ENCODE data around the gene RAP1GAP2.

The RAP1GAP2 gene

GRCh38 chr17:3039736-3040135 lies 243.5 kb downstream of the RAP1GAP2 start:
- TF ChIP-seq TSHZ2 (CRISPR knock-in tag; IDR thresholded peaks at IDR 0.05) = no peak
- TF ChIP-seq ESRRG (CRISPR knock-in tag; IDR thresholded peaks at IDR 0.05) = no peak
- TF ChIP-seq ZNF565 (CRISPR knock-in tag; conservative IDR thresholded peaks at IDR 0.05; ENCODE audit: low read depth) = no peak
- TF ChIP-seq ZNF70 (CRISPR knock-in tag; IDR thresholded peaks at IDR 0.05) = no peak
- ATAC-seq = no peak

GRCh38 chr17:3040882-3041281 lies 244.6 kb downstream of the RAP1GAP2 start:
- no peak for ATAC-seq
- TF ChIP-seq POU6F1 (CRISPR knock-in tag; IDR thresholded peaks at IDR 0.05; ENCODE audit: borderline replicate concordance, low read depth) (no peak), PPARA (CRISPR knock-in tag; IDR thresholded peaks at IDR 0.05; ENCODE audit: borderline replicate concordance) (no peak), TOX (CRISPR knock-in tag; IDR thresholded peaks at IDR 0.05; ENCODE audit: borderline replicate concordance) (no peak), TSHZ2 (CRISPR knock-in tag; IDR thresholded peaks at IDR 0.05) (no peak), CREB5 (CRISPR knock-in tag; IDR thresholded peaks at IDR 0.05; ENCODE audit: low read depth) (no peak), RARB (CRISPR knock-in tag; IDR thresholded peaks at IDR 0.05) (no peak), SNAI2 (CRISPR knock-in tag; IDR thresholded peaks at IDR 0.05) (no peak), ZC3H10 (CRISPR knock-in tag; IDR thresholded peaks at IDR 0.05) (no peak), BACH2 (CRISPR knock-in tag; IDR thresholded peaks at IDR 0.05; ENCODE audit: borderline replicate concordance) (no peak)

- no peak for ATAC-seq
- TF ChIP-seq TCF4 (CRISPR knock-in tag; IDR thresholded peaks at IDR 0.05; ENCODE audit: borderline replicate concordance) = no peak
- TF ChIP-seq OSR1 (CRISPR knock-in tag; IDR thresholded peaks at IDR 0.05) = no peak
- TF ChIP-seq POU6F1 (CRISPR knock-in tag; IDR thresholded peaks at IDR 0.05; ENCODE audit: borderline replicate concordance, low read depth) = no peak
- TF ChIP-seq ARNTL (CRISPR knock-in tag; IDR thresholded peaks at IDR 0.05; ENCODE audit: borderline replicate concordance, low read depth) = no peak
- TF ChIP-seq BACH2 (CRISPR knock-in tag; IDR thresholded peaks at IDR 0.05; ENCODE audit: borderline replicate concordance) = no peak
- no peak for TF ChIP-seq GLIS3 (CRISPR knock-in tag; IDR thresholded peaks at IDR 0.05)
- no peak for TF ChIP-seq CREB5 (CRISPR knock-in tag; IDR thresholded peaks at IDR 0.05; ENCODE audit: low read depth)
- TF ChIP-seq ZNF8 (CRISPR knock-in tag; IDR thresholded peaks at IDR 0.05) = no peak
- no peak for TF ChIP-seq TOX (CRISPR knock-in tag; IDR thresholded peaks at IDR 0.05; ENCODE audit: borderline replicate concordance)
- no peak for TF ChIP-seq TSHZ2 (CRISPR knock-in tag; IDR thresholded peaks at IDR 0.05)
- TF ChIP-seq PATZ1 (CRISPR knock-in tag; IDR thresholded peaks at IDR 0.05; ENCODE audit: borderline replicate concordance) = no peak
- no peak for TF ChIP-seq ZFP30 (CRISPR knock-in tag; IDR thresholded peaks at IDR 0.05)
- TF ChIP-seq RARB (CRISPR knock-in tag; IDR thresholded peaks at IDR 0.05) = no peak
- no peak for TF ChIP-seq PPARA (CRISPR knock-in tag; IDR thresholded peaks at IDR 0.05; ENCODE audit: borderline replicate concordance)
- no peak for TF ChIP-seq CSDC2 (CRISPR knock-in tag; IDR thresholded peaks at IDR 0.05)
These were observed 247.6 kb downstream of the RAP1GAP2 start for GRCh38 chr17:3043737-3044365.
